ENCODE results near the gene COTL1.

COTL1 gene

GRCh38 chr16:84547546-84548061 lies 70.3 kb downstream of the COTL1 start:
- DNase-seq = no peak

DNA sequence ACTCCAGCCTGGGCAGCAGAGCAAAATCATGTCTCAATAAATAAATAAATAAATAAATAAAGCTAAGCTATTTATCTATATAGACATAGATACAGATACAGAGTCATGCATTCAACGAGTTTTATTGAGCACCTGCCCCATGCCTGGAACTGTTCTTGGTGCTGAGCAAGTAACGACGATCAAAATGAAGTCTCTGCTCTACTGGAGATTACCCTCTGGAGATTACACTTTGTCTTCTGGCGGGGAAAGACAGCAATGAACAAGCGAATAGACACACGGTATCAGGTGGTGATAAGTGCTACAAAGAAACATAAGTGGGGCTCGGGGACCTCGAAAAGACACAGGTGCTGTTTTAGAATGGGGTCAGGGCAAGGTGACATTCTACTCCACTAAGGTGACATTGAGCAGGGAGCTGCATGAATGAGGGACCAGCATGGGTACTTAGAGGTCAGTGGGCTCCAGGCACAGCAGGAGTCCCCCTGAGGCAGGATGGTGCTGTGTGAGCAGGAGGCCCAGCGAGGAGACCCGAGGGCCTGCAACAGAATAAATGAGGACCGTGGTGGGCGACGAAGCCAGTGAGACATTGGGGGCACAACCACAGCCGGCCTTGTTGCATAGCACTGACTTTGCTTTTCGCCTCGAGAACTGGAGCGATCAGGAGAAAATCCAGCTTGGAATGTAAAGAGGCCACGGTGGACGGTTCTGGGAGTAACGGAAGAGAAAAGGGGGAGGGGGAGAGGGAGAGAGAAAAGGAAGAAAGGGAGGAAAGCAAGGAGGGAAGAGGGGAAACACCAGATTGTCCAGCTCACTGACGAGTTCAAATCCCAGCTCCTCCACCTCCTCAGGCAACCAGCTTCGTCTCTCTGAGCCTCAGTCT lies 71.0 kb downstream of the COTL1 start:
- no peak for DNase-seq

DNA sequence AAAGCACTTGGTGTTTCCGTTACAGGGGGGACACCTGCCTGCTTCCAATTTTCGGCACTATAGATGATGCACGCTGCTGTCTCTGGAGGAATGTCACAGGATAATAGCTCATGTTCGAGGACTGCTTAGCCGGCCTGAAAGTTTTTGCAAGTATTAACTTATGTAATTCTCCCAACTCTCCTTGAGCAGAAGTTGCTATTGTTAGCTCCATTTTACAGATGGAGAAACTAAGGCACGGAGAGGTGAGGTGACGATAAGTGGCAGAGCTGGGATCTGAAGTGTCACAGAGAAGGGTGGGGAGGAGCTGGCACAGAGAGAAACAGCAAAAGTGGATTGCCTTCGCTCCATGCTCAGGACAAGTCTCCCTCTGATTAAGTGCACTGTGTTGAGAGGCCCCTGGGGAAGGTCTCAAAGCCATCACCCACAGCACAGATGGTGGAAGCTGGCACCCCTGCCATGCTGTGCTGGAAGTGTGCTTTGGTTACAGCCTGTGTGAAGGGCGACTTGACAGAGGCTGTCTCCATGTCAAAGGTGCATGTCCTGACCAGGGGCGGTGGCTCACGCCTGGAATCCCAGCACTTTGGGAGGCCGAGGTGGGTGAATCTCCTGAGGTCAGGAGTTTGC lies 72.7 kb downstream of the COTL1 start:
- no peak for DNase-seq

DNA sequence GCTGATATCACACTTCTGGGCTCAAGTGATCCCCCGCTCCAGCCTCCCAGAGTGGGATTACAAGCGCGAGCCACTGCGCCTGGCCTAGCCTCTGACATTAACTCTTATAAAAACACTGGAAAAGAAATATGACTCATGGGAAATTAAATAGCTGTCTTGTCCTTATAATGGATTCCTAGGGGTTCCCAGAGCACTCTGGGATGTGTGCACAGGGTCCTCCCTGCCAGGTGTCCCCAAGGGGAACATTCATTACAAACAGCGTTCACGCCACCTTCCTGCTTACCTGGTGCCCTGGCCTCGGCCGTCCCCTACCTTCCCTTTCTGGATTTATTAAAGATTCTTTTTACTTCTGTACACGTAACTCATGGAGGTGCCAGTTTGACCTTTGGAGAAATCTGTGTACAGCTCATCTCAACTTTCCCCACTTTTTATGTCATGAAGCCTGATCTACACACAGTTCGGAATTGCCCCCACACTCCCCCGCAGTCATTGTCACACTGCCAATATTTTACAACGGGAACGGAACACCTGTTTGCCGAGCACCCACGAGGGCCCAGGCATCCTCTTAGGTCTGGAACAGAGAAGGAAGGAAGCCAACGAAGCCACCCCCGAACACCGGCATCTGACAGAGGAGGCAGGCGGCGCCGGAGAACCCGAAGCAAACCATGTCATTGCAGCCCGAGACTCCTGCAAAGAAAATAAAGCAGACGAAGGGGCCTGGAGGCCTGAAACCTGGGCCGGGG lies 73.7 kb downstream of the COTL1 start:
- DNase-seq = peak; percentile 24

DNA sequence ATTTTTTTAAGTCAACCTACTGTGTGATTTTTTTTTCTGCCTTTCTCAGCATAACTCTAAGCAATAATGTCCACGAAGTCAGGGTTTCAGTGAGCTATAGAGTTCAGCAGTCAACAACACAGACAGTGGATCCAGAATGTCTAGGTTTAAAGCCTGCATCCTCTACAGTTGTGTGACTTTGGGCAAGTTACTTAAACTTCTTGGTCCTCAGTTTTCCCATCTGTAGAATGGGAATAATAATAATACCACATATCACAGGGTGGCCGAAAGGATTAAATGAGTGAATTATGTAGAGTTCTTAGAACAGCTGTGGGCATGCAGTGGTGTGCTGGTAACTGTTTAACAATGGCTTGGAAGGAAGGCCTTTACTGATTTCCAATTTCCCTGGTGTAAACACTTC lies 74.6 kb downstream of the COTL1 start:
- no peak for DNase-seq

DNA sequence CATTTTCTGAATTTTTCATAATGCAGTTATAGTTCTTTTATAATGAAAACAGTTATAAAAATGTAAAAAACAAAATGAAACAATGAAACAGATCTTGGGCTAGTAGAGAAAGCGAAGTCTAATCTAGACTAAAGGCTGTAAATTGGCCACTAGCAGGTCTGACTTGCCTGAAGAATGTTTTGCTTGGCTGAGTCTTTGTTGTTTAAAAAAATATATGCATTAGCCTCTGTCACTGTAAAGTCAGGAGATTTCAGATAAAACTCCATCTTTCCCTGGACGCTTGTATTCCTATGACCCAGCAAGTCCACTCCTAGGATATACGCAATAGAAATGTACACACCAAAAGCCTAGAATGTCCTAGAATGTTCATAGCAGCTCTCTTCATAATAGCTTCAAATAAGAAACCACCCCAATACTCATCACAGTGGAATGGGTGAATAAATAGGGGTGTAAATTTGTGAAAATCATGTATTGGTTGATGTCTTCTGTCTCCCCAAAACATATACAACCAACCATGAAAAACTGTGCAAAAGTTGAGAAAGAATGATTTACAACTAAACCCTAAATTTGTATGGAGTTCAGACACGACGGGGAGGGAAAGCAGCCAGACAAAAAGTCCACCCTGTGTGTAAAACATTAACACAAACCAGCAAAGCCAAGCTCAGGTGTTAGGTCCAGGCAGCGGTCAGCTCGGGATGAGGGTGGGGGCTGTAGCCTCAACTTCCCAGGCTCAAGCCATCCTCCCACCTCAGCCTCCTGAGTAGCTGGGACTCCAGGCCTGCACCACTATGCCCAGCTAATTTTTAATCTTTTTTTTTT lies 75.7 kb downstream of the COTL1 start:
- DNase-seq = no peak

- no peak for DNase-seq
These were observed 77.7 kb downstream of the COTL1 start for GRCh38 chr16:84540194-84540593.

- DNase-seq = no peak
These were observed 79.5 kb downstream of the COTL1 start for GRCh38 chr16:84538222-84538840.

DNA sequence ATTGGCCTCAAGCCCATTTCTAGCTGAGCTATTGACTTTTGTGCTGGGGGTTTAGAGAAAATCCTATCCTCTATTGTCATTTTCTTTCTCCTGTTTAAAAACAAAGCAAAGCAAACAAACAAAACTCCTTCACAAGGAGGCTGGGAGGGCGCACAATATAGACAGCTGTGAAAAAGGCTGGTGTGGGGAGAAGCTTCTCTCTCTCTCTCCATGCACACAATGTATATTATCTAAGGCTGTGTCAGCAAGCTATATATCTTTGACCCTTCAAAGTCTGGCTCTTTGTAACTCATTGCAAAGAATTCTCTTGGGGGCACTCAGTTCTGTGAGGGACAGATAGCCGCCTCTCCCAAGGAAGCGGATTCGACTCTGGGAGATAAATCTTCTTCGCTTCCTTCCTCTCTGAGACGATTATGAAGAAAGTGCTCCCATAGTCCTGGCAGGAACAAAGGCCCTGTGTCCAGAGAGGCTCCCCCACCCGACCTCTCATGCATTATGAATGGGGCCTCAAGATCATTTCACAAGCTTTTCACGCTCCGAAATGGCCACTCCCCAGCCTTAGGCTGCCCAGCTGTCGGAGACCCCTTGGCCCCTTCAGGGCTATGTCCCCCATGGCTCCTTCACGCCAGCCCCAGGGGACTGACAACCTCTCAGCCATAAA lies 80.3 kb downstream of the COTL1 start:
- peak; percentile 39 for DNase-seq

DNA sequence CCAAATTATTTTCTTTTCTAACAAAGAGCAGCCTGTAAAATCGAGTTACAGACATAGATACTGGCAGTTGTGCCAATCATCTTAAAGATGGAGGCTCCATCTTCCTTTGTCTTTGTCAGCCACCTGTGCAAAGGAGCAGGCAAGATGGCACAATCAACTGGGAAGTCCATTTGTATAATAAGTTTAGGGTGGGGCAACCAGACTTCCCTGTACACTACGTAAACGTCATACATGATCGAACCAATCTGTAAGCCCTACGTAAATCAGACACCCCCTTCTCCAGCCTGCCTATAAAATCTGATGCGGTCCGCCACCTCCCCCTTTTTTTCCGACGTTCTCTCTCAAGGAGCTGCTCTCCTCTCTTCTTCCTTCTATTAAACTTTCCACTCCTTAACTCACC lies 82.0 kb downstream of the COTL1 start:
- no peak for DNase-seq

GRCh38 chr16:84535408-84535807 lies 82.5 kb downstream of the COTL1 start:
- no peak for DNase-seq

- DNase-seq = no peak
These were observed 83.1 kb downstream of the COTL1 start for GRCh38 chr16:84534815-84535214.

- DNase-seq = peak; percentile 31
These were observed 84.9 kb downstream of the COTL1 start for GRCh38 chr16:84532855-84533486.

DNA sequence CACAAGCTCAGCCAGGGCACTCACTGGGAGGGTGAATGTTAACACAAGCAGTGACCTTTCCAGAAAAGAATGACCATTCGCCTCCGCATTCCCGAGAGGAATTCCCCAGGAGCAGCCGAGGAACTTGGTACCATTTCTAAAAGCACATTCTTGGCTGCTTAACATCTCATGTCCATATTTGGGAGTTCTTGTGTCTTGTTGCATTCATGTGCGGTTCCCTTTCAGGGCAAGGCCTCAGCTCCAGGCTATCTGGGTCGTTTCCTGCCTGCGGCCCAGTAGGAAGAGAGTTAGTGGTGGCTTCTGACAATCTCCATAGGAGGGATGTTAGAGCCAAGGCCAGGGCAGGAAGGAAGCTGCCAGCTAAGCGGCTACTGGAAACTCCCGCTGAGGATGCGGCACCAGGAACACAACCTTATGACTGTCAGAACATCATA lies 85.6 kb downstream of the COTL1 start:
- DNase-seq = peak; percentile 97

DNA sequence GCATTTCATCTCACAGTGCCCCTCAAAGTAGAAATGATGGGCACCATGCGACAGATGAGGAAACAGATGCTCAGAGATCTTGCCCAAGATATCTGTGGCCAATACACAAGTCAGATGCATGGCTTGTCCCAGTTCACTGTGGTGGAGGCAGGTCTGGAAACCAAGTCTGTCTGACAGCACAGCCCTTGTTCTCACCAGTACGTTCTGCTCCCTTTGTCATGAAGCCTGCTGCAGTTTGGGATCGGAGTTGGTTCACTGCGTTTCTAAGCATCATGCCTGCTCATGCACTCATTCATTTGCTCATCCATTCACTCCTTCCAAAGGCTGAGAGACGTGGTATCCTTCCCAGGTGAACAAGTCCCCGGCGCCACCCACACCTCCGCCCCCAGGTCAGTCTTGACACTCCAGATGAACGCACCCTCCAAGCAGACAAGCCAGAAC lies 86.2 kb downstream of the COTL1 start:
- DNase-seq = no peak

DNA sequence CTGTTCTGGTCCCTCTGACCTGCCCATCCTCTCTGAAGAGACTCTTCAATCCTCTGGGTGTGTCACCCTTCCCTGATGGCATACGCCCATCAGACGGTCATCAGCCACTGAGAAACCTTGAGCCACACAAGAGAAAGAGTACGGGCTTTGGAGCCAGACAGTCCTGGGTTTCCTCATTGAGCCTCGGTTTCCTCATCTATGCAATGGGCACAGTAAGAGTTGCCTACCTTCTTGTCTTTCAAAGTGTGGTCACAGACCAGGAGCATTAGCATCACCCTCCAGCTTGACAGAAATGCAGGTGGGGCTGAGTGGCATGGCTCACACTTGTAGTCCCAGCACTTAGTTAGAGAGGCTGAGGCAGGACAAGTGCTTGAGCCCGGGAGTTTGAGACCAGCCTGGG lies 87.3 kb downstream of the COTL1 start:
- no peak for DNase-seq

GRCh38 chr16:84529607-84530006 lies 88.3 kb downstream of the COTL1 start:
- no peak for DNase-seq

GRCh38 chr16:84528322-84528721 lies 89.6 kb downstream of the COTL1 start:
- no peak for DNase-seq

GRCh38 chr16:84527532-84528269 lies 90.2 kb downstream of the COTL1 start:
- DNase-seq = no peak

Measured in fibroblast of upper back skin (primary cell).